ENCODE data around the gene CHRM5.

- TF ChIP-seq, protein P1, sequence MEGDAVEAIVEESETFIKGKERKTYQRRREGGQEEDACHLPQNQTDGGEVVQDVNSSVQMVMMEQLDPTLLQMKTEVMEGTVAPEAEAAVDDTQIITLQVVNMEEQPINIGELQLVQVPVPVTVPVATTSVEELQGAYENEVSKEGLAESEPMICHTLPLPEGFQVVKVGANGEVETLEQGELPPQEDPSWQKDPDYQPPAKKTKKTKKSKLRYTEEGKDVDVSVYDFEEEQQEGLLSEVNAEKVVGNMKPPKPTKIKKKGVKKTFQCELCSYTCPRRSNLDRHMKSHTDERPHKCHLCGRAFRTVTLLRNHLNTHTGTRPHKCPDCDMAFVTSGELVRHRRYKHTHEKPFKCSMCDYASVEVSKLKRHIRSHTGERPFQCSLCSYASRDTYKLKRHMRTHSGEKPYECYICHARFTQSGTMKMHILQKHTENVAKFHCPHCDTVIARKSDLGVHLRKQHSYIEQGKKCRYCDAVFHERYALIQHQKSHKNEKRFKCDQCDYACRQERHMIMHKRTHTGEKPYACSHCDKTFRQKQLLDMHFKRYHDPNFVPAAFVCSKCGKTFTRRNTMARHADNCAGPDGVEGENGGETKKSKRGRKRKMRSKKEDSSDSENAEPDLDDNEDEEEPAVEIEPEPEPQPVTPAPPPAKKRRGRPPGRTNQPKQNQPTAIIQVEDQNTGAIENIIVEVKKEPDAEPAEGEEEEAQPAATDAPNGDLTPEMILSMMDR (IDR thresholded peaks at IDR 0.05 in 2 of 3, conservative IDR thresholded peaks at IDR 0.05 in 1 of 3; ENCODE audit: borderline replicate concordance in 1 of 3, insufficient read depth in 1 of 3, low read depth in 2 of 3, low read length in 2 of 3) = no peak
- no peak for TF ChIP-seq FOSL1 (IDR thresholded peaks at IDR 0.05; ENCODE audit: low read depth)
- TF ChIP-seq SP1 (IDR thresholded peaks at IDR 0.05; ENCODE audit: low read depth) = no peak
- TF ChIP-seq MAX (IDR thresholded peaks at IDR 0.05) = no peak
- TF ChIP-seq ZBTB33 (IDR thresholded peaks at IDR 0.05; ENCODE audit: extremely low read depth, insufficient replicate concordance, low read length) = no peak
- no peak for TF ChIP-seq POLR2A (IDR thresholded peaks at IDR 0.05; ENCODE audit: borderline replicate concordance, extremely low read depth, insufficient read depth, insufficient read length)
- no peak for TF ChIP-seq RAD21 (IDR thresholded peaks at IDR 0.05; ENCODE audit: low read depth)
- no peak for TF ChIP-seq POLR2AphosphoS5 (IDR thresholded peaks at IDR 0.05; ENCODE audit: low read depth, low read length)
- no peak for TF ChIP-seq EGR1 (IDR thresholded peaks at IDR 0.05; ENCODE audit: low read depth)
- no peak for TF ChIP-seq SIN3A (IDR thresholded peaks at IDR 0.05; ENCODE audit: low read depth)
- no peak for TF ChIP-seq ELF1 (IDR thresholded peaks at IDR 0.05; ENCODE audit: borderline replicate concordance, low read depth)
Measured at GRCh38 chr15:34019369-34019990, 51.2 kb downstream of the CHRM5 start.
